Thyroid gland (tissue), 4 donors: ENCODE measurements around the gene NT5E. TPM values are rescaled to one million over a fixed set of nuclear protein-coding genes. Genes with fewer than 3 reads are reported as not detected.
A peak's percentile ranks its signal among the peaks of the same experiment; 100 is the strongest.

Experiments used
- DNase-seq, 2 donors: peaks; one replicate each; pipeline ENCODE4 v3.0.0-alpha.2; 2019
- H3K27ac ChIP-seq, 3 donors: fragments of 200-600 bp; sonication (generic); 1 replicate in 2 of 3; 2 replicates in 1 of 3; pipeline ENCODE4 v1.5.1; 2016 to 2019; ENCODE audit warnings: mild to moderate bottlenecking in 1 of 3, moderate library complexity in 1 of 3
- H3K27me3 ChIP-seq: fragments of 200-600 bp; sonication (generic); one replicate; pipeline ENCODE4 v1.5.1; 2019
- H3K36me3 ChIP-seq, 2 donors: fragments of 200-600 bp; sonication (generic); one replicate each; pipeline ENCODE4 v1.5.1; 2016 to 2019
- H3K4me1 ChIP-seq, 2 donors: fragments of 200-600 bp; sonication (generic); one replicate each; pipeline ENCODE4 v1.5.1; 2017 to 2019
- H3K4me3 ChIP-seq, 3 donors: fragments of 200-600 bp; sonication (generic); replicated peaks in 1 of 3; 1 replicate in 2 of 3; 2 replicates in 1 of 3; pipeline ENCODE4 v1.5.1; 2016; ENCODE audit warnings: mild to moderate bottlenecking in 1 of 3
- H3K9me3 ChIP-seq: fragments of 200-600 bp; sonication (generic); one replicate; pipeline ENCODE4 v1.5.1; 2017
- POLR2A ChIP-seq, 2 donors: fragments of 450-650 bp; IDR thresholded peaks; one replicate each; pipeline ENCODE4 v1.6.1; 2017; ENCODE audit warnings: antibody characterized with exemption in 2 of 2, mild to moderate bottlenecking in 2 of 2, moderate library complexity in 1 of 2
- WGBS, 2 donors: methylation state at CpG; one replicate each; pipeline ENCODE4 v1.1.5; 2017; 5-methylcytosine and 5-hydroxymethylcytosine counted together
- intact Hi-C: fragments of 100-400 bp; cut with DNase I; formaldehyde crosslinking; loops from one replicate; pipeline ENCODE4 v1.15.1; 2023
- total RNA-seq, 4 donors: library from RNA; depleted of rRNA; stranded (reverse); fragments of >200 nt; gene quantifications; one replicate each; pipeline ENCODE4 v1.2.3, GENCODE V29; 2016
- TF ChIP-seq, protein P1 (sequence below), 6 experiments: fragments of 200-600 bp in 3 of 6; fragments of 450-650 bp in 3 of 6; sonication (generic) in 3 of 6; IDR thresholded peaks; one replicate each; pipeline ENCODE4 v1.5.1; 2016 to 2019; ENCODE audit warnings: antibody characterized with exemption in 6 of 6, mild to moderate bottlenecking in 2 of 6, inconsistent platforms in 1 of 6, moderate library complexity in 1 of 6

The NT5E gene
- total RNA-seq, 4 donors from 2014 or later, result 89.6 to 174 (median 122) TPM

DNA sequence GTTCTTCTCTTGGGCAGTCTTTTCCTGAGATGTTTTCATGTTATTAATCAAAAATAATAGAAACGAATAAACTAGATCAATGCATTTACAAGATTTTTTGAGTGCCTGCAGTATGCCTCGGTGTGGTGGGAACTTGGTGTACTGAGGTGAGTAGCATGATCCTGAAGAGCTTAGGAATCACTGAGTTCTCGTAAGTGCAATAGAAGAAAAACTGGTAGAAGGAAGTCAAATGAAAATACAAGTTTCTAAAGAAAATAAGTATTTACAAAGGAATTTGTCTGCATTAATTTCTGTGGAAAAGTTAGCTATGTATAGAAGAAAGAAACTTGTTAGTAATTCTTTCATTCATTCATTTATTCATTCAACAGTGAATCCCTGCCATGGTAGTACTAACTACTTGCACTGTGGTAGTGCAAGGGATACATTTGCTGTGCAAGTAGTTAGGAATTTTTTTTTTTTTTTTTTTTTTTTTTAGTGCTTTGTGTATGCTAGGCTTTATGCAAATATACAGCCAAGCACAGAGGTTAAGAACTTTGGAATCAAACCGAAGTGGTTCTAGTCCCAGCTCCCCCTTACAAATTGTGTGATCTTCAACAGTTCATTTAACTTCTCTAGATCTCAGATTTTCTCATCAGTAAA lies 13.9 kb downstream of the NT5E start:
- Histone ChIP-seq H3K27ac (peak overlapping the region; percentile 76 to 89 (median 87)), H3K4me1 (peaks cover 70 to 75% of the 10 kb centered on the region in 2 donors), H3K4me3 (no peak overlapping the region), H3K9me3 (no peaks in the 10 kb centered on the region), H3K27me3 (no peaks in the 10 kb centered on the region), H3K36me3 (peaks cover 0 to 6% of the 10 kb centered on the region in 2 donors)
- TF ChIP-seq POLR2A (IDR thresholded peaks at IDR 0.05), result no peak
- TF ChIP-seq, protein P1, sequence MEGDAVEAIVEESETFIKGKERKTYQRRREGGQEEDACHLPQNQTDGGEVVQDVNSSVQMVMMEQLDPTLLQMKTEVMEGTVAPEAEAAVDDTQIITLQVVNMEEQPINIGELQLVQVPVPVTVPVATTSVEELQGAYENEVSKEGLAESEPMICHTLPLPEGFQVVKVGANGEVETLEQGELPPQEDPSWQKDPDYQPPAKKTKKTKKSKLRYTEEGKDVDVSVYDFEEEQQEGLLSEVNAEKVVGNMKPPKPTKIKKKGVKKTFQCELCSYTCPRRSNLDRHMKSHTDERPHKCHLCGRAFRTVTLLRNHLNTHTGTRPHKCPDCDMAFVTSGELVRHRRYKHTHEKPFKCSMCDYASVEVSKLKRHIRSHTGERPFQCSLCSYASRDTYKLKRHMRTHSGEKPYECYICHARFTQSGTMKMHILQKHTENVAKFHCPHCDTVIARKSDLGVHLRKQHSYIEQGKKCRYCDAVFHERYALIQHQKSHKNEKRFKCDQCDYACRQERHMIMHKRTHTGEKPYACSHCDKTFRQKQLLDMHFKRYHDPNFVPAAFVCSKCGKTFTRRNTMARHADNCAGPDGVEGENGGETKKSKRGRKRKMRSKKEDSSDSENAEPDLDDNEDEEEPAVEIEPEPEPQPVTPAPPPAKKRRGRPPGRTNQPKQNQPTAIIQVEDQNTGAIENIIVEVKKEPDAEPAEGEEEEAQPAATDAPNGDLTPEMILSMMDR (IDR thresholded peaks at IDR 0.05), result no peak
- intact Hi-C loops, result no loop called here
- peak; percentile 37 to 45 for DNase-seq
- 40 to 44% methylated on average over 4 of the region's 4 CpGs for WGBS, 2 donors

DNA sequence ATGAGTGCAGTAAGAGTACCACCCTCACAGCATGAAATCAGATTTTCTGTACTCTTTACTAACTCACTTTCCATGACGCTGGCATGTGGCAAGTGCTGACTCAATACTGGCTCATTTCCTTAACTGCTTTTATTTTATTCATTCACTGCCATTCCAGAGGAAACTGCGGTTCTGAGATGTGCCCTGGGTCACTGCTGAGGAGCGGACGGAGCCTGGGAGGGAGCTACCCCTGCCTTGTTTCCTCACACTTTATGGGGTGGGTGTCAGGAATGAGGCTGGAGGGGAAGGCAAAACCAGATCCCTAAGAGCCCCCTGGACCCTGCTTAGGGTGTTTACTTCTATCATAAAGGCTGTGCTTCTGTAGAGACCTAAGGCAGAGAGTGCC lies 14.4 kb downstream of the NT5E start:
- intact Hi-C loops, result no loop called here
- Histone ChIP-seq H3K36me3 (peaks cover 0 to 6% of the 10 kb centered on the region in 2 donors), H3K4me3 (no peak overlapping the region), H3K9me3 (no peaks in the 10 kb centered on the region), H3K27me3 (no peaks in the 10 kb centered on the region), H3K4me1 (peaks cover 65 to 70% of the 10 kb centered on the region in 2 donors), H3K27ac (peak overlapping the region; percentile 38 to 89 (median 87))
- DNase-seq, result no peak
- TF ChIP-seq, protein P1 (IDR thresholded peaks at IDR 0.05), result no peak
- no peak for TF ChIP-seq POLR2A (IDR thresholded peaks at IDR 0.05)
- 67 to 75% methylated on average over 4 of the region's 4 CpGs for WGBS, 2 donors

DNA sequence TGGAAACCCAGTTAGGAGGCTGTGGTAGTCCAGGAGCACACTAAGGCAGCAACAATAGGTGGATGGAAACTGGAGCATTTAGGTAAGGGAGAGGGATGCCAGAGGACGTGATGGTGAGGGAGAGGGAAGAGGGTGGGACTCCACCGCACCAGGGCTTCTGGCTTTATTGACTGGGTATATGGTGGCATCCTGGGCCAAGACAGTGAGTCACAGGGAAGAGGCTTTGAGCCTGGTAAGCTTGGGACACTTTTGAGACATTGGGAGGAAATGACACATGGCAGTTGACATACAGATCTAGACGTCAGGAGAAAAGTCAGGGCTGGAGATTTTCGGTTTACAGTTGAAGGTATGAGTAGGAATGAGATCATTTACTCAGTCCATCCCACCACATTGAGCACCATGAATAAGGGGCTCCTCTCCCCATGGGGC lies 14.9 kb downstream of the NT5E start:
- peaks cover 63 to 65% of the 10 kb centered on the region in 2 donors for H3K4me1 ChIP-seq
- H3K4me3 ChIP-seq, result no peak overlapping the region
- peak overlapping the region; percentile 37 to 89 (median 87) for H3K27ac ChIP-seq
- WGBS, 2 donors, result 77% methylated on average over 4 of the region's 4 CpGs
- no peaks in the 10 kb centered on the region for H3K27me3 ChIP-seq
- H3K9me3 ChIP-seq, result no peaks in the 10 kb centered on the region
- intact Hi-C loops, result no loop called here
- DNase-seq, result no peak
- H3K36me3 ChIP-seq, result peaks cover 0 to 6% of the 10 kb centered on the region in 2 donors
- no peak for TF ChIP-seq POLR2A (IDR thresholded peaks at IDR 0.05)
- TF ChIP-seq, protein P1 (IDR thresholded peaks at IDR 0.05), result no peak

DNA sequence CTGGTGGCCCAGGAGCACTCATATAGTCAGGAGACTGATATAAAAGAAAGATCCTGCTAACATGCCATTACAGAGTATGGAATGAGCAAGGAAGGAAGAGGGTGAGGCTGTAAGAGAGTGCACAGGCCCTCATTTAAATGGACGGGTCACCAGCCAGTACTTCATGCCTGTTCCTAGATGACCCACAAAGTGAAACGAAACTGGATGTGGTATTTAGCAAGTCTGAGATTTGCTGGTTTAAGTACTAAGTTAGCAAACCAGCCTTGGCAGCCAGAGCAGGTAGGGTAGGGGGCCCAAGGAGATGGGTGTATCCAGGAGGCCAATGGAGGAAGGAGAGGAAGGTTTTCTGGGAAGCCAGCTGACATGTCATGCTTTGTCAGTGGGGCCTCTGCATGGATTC lies 15.9 kb downstream of the NT5E start:
- Histone ChIP-seq H3K27me3 (no peaks in the 10 kb centered on the region), H3K4me3 (no peak overlapping the region), H3K9me3 (no peaks in the 10 kb centered on the region), H3K27ac (peak overlapping the region; percentile 37 to 87 (median 76)), H3K36me3 (peaks cover 0 to 6% of the 10 kb centered on the region in 2 donors), H3K4me1 (peaks cover 53 to 61% of the 10 kb centered on the region in 2 donors)
- intact Hi-C loops, result no loop called here
- DNase-seq, result no peak
- 56 to 70% methylated on average over 2 of the region's 2 CpGs for WGBS, 2 donors
- TF ChIP-seq POLR2A (IDR thresholded peaks at IDR 0.05), result no peak
- TF ChIP-seq, protein P1 (IDR thresholded peaks at IDR 0.05), result no peak

DNA sequence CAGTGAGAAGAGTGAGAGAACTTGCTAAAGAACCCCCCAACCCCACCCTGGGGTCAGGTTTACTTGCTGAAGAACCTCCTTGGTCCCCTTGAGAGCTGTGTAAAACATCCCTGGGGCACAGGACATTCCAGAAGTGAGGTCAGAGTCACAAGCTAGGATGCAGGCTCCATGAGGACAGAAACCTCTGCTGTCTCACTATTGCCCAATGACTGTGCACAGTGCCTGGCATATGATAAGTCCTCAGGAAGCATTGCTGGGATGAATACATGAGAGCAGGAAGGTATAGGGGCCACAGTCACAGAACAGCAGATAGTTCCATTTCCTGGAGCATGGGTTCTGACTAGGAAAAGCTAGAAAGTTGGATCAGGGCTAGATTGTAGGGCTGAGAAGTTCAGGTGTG lies 18.4 kb downstream of the NT5E start:
- TF ChIP-seq POLR2A (IDR thresholded peaks at IDR 0.05), result no peak
- TF ChIP-seq, protein P1 (IDR thresholded peaks at IDR 0.05), result no peak
- Histone ChIP-seq H3K9me3 (no peaks in the 10 kb centered on the region), H3K4me1 (peaks cover 30 to 37% of the 10 kb centered on the region in 2 donors), H3K4me3 (no peak overlapping the region), H3K27me3 (no peaks in the 10 kb centered on the region), H3K27ac (no peak overlapping the region), H3K36me3 (peaks cover 0 to 6% of the 10 kb centered on the region in 2 donors)
- intact Hi-C loops, result no loop called here
- DNase-seq, result no peak
